ENCODE measurements around the gene MTA3.

MTA3 gene

GRCh38 chr2:42547446-42548295, 20.8 kb upstream of the MTA3 start:
- no peak for TF ChIP-seq CTCF (IDR thresholded peaks at IDR 0.05)
- H3K27ac ChIP-seq = no peak overlapping the region
- H3K9me3 ChIP-seq = no peaks in the 10 kb centered on the region
- no peaks in the 10 kb centered on the region for H3K4me1 ChIP-seq (ENCODE audit: control insufficient read depth in 1 of 2, insufficient read depth in 1 of 2, low read depth in 1 of 2, low read length in 1 of 2)
- no peak overlapping the region for H3K4me3 ChIP-seq (ENCODE audit: low read depth in 1 of 2, low read length in 1 of 2)
- H3K36me3 ChIP-seq = no peaks in the 10 kb centered on the region
- H3K27me3 ChIP-seq = peaks cover 17% of the 10 kb centered on the region

GRCh38 chr2:42550870-42551269, 17.6 kb upstream of the MTA3 start:
- Histone ChIP-seq H3K27me3 (peaks cover 15% of the 10 kb centered on the region), H3K4me1 (ENCODE audit: control insufficient read depth in 1 of 2, insufficient read depth in 1 of 2, low read depth in 1 of 2, low read length in 1 of 2) (no peaks in the 10 kb centered on the region), H3K4me3 (ENCODE audit: low read depth in 1 of 2, low read length in 1 of 2) (no peak overlapping the region), H3K36me3 (no peaks in the 10 kb centered on the region), H3K9me3 (no peaks in the 10 kb centered on the region), H3K27ac (no peak overlapping the region)
- no peak for TF ChIP-seq CTCF (IDR thresholded peaks at IDR 0.05)

GRCh38 chr2:42554392-42554791, 14.0 kb upstream of the MTA3 start:
- no peaks in the 10 kb centered on the region for H3K36me3 ChIP-seq
- H3K4me1 ChIP-seq (ENCODE audit: control insufficient read depth in 1 of 2, insufficient read depth in 1 of 2, low read depth in 1 of 2, low read length in 1 of 2) = no peaks in the 10 kb centered on the region

GRCh38 chr2:42556315-42556890, 12.0 kb upstream of the MTA3 start:
- H3K4me3 ChIP-seq (ENCODE audit: low read depth in 1 of 2, low read length in 1 of 2) = no peak overlapping the region
- H3K27me3 ChIP-seq = peaks cover 5% of the 10 kb centered on the region
- no peak for TF ChIP-seq CTCF (IDR thresholded peaks at IDR 0.05)
- H3K36me3 ChIP-seq = no peaks in the 10 kb centered on the region
- H3K4me1 ChIP-seq (ENCODE audit: control insufficient read depth in 1 of 2, insufficient read depth in 1 of 2, low read depth in 1 of 2, low read length in 1 of 2) = no peaks in the 10 kb centered on the region
- no peaks in the 10 kb centered on the region for H3K9me3 ChIP-seq
- no peak overlapping the region for H3K27ac ChIP-seq

More at GRCh38 chr2:42554392-42554791, 14.0 kb upstream of the MTA3 start:
- H3K4me3 ChIP-seq (ENCODE audit: low read depth in 1 of 2, low read length in 1 of 2) = no peak overlapping the region
- H3K27me3 ChIP-seq = peaks cover 4% of the 10 kb centered on the region
- TF ChIP-seq CTCF (IDR thresholded peaks at IDR 0.05) = no peak
- H3K9me3 ChIP-seq = no peaks in the 10 kb centered on the region
- no peak overlapping the region for H3K27ac ChIP-seq

- Histone ChIP-seq H3K27ac (no peak overlapping the region), H3K36me3 (no peaks in the 10 kb centered on the region), H3K4me1 (ENCODE audit: control insufficient read depth in 1 of 2, insufficient read depth in 1 of 2, low read depth in 1 of 2, low read length in 1 of 2) (no peaks in the 10 kb centered on the region), H3K27me3 (peaks cover 8% of the 10 kb centered on the region), H3K9me3 (no peaks in the 10 kb centered on the region), H3K4me3 (ENCODE audit: low read depth in 1 of 2, low read length in 1 of 2) (no peak overlapping the region)
- no peak for TF ChIP-seq CTCF (IDR thresholded peaks at IDR 0.05)
These were observed 11.1 kb upstream of the MTA3 start for GRCh38 chr2:42557306-42557705.
